Breast epithelium (tissue), 4 donors: ENCODE data around the gene PDE4A. TPM values are rescaled to one million over a fixed set of nuclear protein-coding genes. Genes with fewer than 3 reads are reported as not detected.
A peak's percentile ranks its signal among the peaks of the same experiment; 100 is the strongest.
"Not testable (repeated sequence)": the region's sequence is repeated elsewhere in the genome, so short reads cannot be mapped to it uniquely, and the experiment has no call there.

Experiments used
- DNase-seq, 2 donors: peaks; one replicate each; pipeline ENCODE4 v3.0.0-alpha.2; 2019; ENCODE audit warnings: low spot score in 2 of 2
- H3K27ac ChIP-seq, 2 donors: fragments of 200-600 bp; sonication (generic) in 1 of 2; one replicate each; pipeline ENCODE4 v1.5.1; 2016 to 2019; ENCODE audit warnings: mild to moderate bottlenecking in 1 of 2
- H3K27me3 ChIP-seq, 2 donors: fragments of 200-600 bp; sonication (generic) in 1 of 2; one replicate each; pipeline versions ENCODE4 v1.5.1 to v1.6.0; 2017 to 2019; ENCODE audit warnings: control low read depth in 1 of 2, mild to moderate bottlenecking in 1 of 2
- H3K36me3 ChIP-seq: fragments of 200-600 bp; one replicate; pipeline ENCODE4 v1.5.1; 2019
- H3K4me1 ChIP-seq, 2 donors: fragments of 200-600 bp; sonication (generic); one replicate each; pipeline ENCODE4 v1.5.1; 2016 to 2019; ENCODE audit warnings: control low read depth in 1 of 2
- H3K4me3 ChIP-seq, 3 donors: fragments of 200-600 bp; sonication (generic); 1 replicate in 2 of 3; 2 replicates in 1 of 3; pipeline ENCODE4 v1.5.1; 2016 to 2019; ENCODE audit warnings: mild to moderate bottlenecking in 3 of 3, moderate library complexity in 2 of 3
- H3K9me3 ChIP-seq, 2 donors: fragments of 200-600 bp; sonication (generic) in 1 of 2; one replicate each; pipeline ENCODE4 v1.5.1; 2016 to 2019; ENCODE audit warnings: control low read depth in 1 of 2
- POLR2A ChIP-seq: fragments of 450-650 bp; IDR thresholded peaks from one replicate; pipeline ENCODE4 v1.6.1; 2016; ENCODE audit warnings: antibody characterized with exemption, mild to moderate bottlenecking, moderate library complexity
- POLR2AphosphoS5 ChIP-seq, 3 donors: sonication (generic); formaldehyde crosslinking; IDR thresholded peaks; one replicate each; pipeline ENCODE4 v1.6.1; 2017; ENCODE audit warnings: antibody characterized with exemption in 3 of 3
- intact Hi-C: fragments of 100-400 bp; cut with DNase I; formaldehyde crosslinking; loops from one replicate; pipeline ENCODE4 v1.15.1; 2023; ENCODE audit warnings: low total_unique reads
- total RNA-seq, 3 donors: library from RNA; depleted of rRNA; stranded (reverse); fragments of >200 nt; gene quantifications; one replicate each; pipeline ENCODE4 v1.1.0, GENCODE V29; 2016
- TF ChIP-seq, protein P1 (sequence below), 3 donors: fragments of 450-650 bp; IDR thresholded peaks; one replicate each; pipeline ENCODE4 v1.5.1; 2016 to 2017; ENCODE audit warnings: antibody characterized with exemption in 3 of 3, mild to moderate bottlenecking in 3 of 3, moderate library complexity in 3 of 3

Gene PDE4A
- total RNA-seq, 3 donors from 2014 or later = 5.6 to 20.3 (median 12.1) TPM

GRCh38 chr19:10379880-10380312, 40.4 kb upstream of the PDE4A start:
- peak overlapping the region; percentile 90 to 94 (median 92) for H3K4me3 ChIP-seq
- H3K4me1 ChIP-seq = no peaks in the 10 kb centered on the region
- intact Hi-C loops = no loop called here
- H3K27ac ChIP-seq = peak overlapping the region; percentile 89
- no peaks in the 10 kb centered on the region for H3K27me3 ChIP-seq
- no peaks in the 10 kb centered on the region for H3K36me3 ChIP-seq
- DNase-seq = no peak
- H3K9me3 ChIP-seq = no peaks in the 10 kb centered on the region
- TF ChIP-seq POLR2A (no peak), POLR2AphosphoS5 (IDR thresholded peaks at IDR 0.05) (no peak)
- TF ChIP-seq, protein P1, sequence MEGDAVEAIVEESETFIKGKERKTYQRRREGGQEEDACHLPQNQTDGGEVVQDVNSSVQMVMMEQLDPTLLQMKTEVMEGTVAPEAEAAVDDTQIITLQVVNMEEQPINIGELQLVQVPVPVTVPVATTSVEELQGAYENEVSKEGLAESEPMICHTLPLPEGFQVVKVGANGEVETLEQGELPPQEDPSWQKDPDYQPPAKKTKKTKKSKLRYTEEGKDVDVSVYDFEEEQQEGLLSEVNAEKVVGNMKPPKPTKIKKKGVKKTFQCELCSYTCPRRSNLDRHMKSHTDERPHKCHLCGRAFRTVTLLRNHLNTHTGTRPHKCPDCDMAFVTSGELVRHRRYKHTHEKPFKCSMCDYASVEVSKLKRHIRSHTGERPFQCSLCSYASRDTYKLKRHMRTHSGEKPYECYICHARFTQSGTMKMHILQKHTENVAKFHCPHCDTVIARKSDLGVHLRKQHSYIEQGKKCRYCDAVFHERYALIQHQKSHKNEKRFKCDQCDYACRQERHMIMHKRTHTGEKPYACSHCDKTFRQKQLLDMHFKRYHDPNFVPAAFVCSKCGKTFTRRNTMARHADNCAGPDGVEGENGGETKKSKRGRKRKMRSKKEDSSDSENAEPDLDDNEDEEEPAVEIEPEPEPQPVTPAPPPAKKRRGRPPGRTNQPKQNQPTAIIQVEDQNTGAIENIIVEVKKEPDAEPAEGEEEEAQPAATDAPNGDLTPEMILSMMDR (IDR thresholded peaks at IDR 0.05) = no peak

DNA sequence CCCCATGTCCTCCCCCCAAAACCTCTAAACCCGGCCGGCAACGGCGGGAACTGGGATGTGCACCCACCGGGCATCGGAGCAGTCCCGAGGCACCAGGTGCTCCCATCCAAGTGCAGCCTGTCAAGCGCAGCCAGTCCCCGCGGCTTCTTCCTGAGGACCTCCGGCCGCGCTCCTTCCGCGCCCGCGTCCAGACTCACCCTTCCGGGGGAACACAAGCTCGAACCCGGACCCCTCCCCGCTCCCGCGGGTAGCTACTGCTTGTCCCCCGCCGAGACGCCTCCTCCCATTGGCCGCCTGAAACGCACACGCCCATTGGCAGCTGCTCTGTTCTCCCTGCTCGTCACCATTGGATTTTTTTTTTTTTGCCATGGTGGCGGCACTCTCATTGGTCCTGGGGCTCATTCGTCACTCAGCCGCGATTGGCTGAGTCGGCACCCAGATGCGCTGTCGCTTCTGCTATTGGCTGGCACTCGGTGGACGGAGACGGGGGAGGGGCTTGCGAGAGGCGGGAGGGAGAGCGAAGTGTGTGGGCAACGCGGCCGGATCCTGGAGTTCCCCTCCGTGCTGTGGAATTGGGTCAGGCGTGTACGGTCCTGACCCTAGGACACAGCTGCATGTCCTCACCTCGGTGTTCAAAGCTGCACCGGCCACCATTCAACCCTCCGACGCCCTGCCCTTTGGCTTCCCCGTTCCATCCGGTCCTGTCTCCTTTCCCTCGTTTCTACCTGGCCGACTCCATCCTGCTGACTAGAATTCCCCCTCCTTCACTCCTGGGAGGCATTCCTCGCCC, 39.8 kb upstream of the PDE4A start, which contains the start of gene TYK2:
Gene TYK2 (minus strand): TSS at position 260 of the 790 bp plus-strand sequence. CDS start 2,166 bp downstream, outside the sequence.
- peak; percentile 47 to 59 (median 57) for TF ChIP-seq POLR2AphosphoS5 (IDR thresholded peaks at IDR 0.05)
- no peak for TF ChIP-seq POLR2A
- peak; percentile 96 to 98 for DNase-seq
- peak within 1 kb of the TSS; percentile 89 for H3K27ac ChIP-seq
- intact Hi-C loops = no loop called here
- no peaks in the 10 kb centered on the region for H3K9me3 ChIP-seq
- no peaks in the 10 kb centered on the region for H3K36me3 ChIP-seq
- no peaks in the 10 kb centered on the region for H3K27me3 ChIP-seq
- no peaks in the 10 kb centered on the region for H3K4me1 ChIP-seq
- H3K4me3 ChIP-seq = peak within 1 kb of the TSS; percentile 90 to 94 (median 92)

DNA sequence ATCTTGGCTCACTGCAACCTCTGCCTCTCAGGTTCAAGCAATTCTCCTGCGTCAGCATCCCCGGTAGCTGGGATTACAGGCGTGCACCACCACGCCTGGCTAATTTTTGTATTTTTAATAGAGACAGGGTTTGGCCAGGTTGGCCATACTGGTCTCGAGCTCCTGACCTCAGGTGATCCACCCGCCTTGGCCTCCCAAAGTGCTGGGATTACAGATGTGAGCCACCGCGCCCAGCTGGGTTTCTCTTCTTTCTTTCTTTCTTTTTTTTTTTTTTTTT, 37.2 kb upstream of the PDE4A start:
- H3K27me3 ChIP-seq, H3K4me3 ChIP-seq, H3K27ac ChIP-seq, H3K9me3 ChIP-seq, H3K4me1 ChIP-seq, DNase-seq, H3K36me3 ChIP-seq, intact Hi-C loops: not testable (repeated sequence)

GRCh38 chr19:10384580-10384979, 35.8 kb upstream of the PDE4A start:
- H3K27ac ChIP-seq = no peak overlapping the region
- H3K4me3 ChIP-seq = no peak overlapping the region
- no peak for TF ChIP-seq POLR2AphosphoS5 (IDR thresholded peaks at IDR 0.05)
- no peaks in the 10 kb centered on the region for H3K9me3 ChIP-seq
- no peaks in the 10 kb centered on the region for H3K27me3 ChIP-seq
- no peak for DNase-seq
- intact Hi-C loops = no loop called here
- H3K4me1 ChIP-seq = no peaks in the 10 kb centered on the region
- H3K36me3 ChIP-seq = no peaks in the 10 kb centered on the region

DNA sequence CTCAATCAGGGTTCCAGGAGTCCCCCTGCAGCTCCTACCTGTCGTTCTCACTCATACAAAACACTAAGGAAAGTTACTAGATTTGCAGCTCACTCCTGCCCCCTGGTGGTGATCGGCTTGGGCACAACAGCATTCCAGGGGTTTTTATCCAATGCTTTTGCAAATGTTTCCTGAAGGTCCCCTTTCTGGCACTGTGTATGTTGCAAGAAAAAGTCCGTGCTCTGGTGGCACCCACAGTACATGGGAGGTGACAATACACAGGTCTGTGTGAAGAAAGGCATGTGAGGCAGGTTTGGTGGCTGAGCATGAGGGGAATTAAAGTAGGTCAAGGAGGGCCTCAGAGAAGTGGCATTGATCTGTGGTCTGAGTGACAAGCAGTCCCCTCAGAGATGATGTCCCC, 31.4 kb upstream of the PDE4A start:
- Histone ChIP-seq H3K27ac (no peak overlapping the region), H3K36me3 (no peaks in the 10 kb centered on the region), H3K9me3 (no peaks in the 10 kb centered on the region), H3K27me3 (no peaks in the 10 kb centered on the region), H3K4me1 (no peaks in the 10 kb centered on the region), H3K4me3 (no peak overlapping the region)
- TF ChIP-seq POLR2A (no peak), POLR2AphosphoS5 (IDR thresholded peaks at IDR 0.05) (no peak)
- TF ChIP-seq, protein P1 (IDR thresholded peaks at IDR 0.05) = peak; percentile 91 to 95 (median 91)
- DNase-seq = peak; percentile 79 to 92
- intact Hi-C loops = loop anchor here (1.0 kb wide), 1 partner anchor 120 kb away; no protein-coding TSS in a partner anchor

- H3K4me1 ChIP-seq = no peaks in the 10 kb centered on the region
- DNase-seq = no peak
- peaks cover 2% of the 10 kb centered on the region for H3K36me3 ChIP-seq
- TF ChIP-seq POLR2A = no peak
- no peak for TF ChIP-seq POLR2AphosphoS5 (IDR thresholded peaks at IDR 0.05)
- TF ChIP-seq, protein P1 (IDR thresholded peaks at IDR 0.05) = no peak
- H3K9me3 ChIP-seq = no peaks in the 10 kb centered on the region
- no peak overlapping the region for H3K27ac ChIP-seq
- no peak overlapping the region for H3K4me3 ChIP-seq
- intact Hi-C loops = no loop called here
- no peaks in the 10 kb centered on the region for H3K27me3 ChIP-seq
These were observed 30.5 kb upstream of the PDE4A start for GRCh38 chr19:10389863-10390262.
